Measurements from ENCODE around the gene ZNF683.

ZNF683 gene

DNA sequence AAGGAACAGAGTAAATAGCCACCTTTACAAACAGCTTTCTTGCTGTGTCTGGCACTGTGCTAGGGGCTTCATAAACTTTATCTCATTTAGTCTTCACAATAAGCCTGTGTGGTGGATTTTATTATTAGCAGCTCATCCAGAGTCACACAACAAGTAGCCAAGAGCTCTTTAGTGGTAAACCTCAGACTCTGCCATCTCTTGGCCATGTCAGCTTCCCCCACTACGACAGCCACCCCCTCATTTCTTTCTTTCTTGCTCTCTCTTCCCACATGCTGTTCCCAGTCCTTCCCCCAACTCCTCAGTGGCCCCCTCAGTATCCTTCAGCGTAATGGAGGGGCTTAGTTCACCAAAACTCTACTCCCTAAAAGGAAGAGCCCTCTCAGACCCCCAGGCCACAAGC lies 1.2 kb upstream of the ZNF683 start:
- H3K36me3 Mint-ChIP-seq (ENCODE audit: low read depth): no peaks in the 10 kb centered on the region
- no peak overlapping the region for H3K27ac Mint-ChIP-seq
- H3K9me3 Mint-ChIP-seq: no peaks in the 10 kb centered on the region
- peaks cover 25% of the 10 kb centered on the region for H3K27me3 Mint-ChIP-seq
- no peak overlapping the region for H3K4me3 Mint-ChIP-seq
- intact Hi-C loops (cut with micrococcal nuclease): no loop called here
- peaks cover 52% of the 10 kb centered on the region for H3K4me1 Mint-ChIP-seq (ENCODE audit: low read depth)

DNA sequence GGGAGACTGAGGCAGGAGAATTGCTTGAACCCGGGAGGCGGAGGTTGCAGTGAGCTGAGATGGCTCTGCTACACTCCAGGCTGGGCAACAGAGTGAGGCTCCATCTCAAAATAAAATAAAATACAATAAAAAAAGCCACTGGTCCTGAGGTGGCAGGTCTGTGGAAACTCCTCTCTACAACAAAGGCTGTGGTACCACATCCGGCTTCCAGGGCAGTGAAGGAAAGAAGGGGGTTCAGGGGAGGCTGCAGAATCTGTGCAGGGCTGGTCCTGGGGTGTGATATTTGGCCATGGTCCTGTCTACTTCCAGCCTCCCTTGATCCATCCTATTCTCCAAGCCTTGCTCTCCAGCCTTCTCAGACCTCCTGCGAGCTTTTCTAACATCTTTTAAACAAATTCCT lies 731 bp upstream of the ZNF683 start:
- Mint-ChIP-seq H3K27ac (no peak overlapping the region), H3K27me3 (peaks cover 25% of the 10 kb centered on the region), H3K4me1 (ENCODE audit: low read depth) (peaks cover 47% of the 10 kb centered on the region), H3K36me3 (ENCODE audit: low read depth) (no peaks in the 10 kb centered on the region), H3K9me3 (no peaks in the 10 kb centered on the region), H3K4me3 (no peak overlapping the region)
- intact Hi-C loops (cut with micrococcal nuclease): no loop called here

DNA sequence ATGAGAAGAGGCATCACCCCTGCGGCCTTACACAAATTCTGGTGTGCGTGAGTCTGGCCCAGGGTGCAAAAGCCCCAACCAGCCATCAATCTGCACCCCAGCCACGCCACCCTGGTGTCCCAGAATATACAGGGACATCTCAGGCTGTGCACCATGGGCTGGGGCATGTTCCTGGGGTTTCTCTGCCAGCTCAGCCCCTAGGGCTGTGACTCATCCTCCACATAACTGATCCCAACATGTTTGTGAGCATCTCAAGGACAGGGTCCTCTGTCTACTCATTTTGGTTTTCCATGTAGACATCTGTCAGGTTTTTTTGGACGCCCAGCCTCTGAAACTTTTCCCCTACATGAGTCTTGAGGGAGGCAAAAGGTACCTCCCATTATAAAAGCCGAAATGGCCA lies 511 bp downstream of the ZNF683 start:
- peaks cover 36% of the 10 kb centered on the region for H3K4me1 Mint-ChIP-seq (ENCODE audit: low read depth)
- H3K4me3 Mint-ChIP-seq: no peak overlapping the region
- no peak overlapping the region for H3K27ac Mint-ChIP-seq
- H3K9me3 Mint-ChIP-seq: no peaks in the 10 kb centered on the region
- intact Hi-C loops (cut with micrococcal nuclease): no loop called here
- H3K36me3 Mint-ChIP-seq (ENCODE audit: low read depth): no peaks in the 10 kb centered on the region
- H3K27me3 Mint-ChIP-seq: peaks cover 28% of the 10 kb centered on the region

DNA sequence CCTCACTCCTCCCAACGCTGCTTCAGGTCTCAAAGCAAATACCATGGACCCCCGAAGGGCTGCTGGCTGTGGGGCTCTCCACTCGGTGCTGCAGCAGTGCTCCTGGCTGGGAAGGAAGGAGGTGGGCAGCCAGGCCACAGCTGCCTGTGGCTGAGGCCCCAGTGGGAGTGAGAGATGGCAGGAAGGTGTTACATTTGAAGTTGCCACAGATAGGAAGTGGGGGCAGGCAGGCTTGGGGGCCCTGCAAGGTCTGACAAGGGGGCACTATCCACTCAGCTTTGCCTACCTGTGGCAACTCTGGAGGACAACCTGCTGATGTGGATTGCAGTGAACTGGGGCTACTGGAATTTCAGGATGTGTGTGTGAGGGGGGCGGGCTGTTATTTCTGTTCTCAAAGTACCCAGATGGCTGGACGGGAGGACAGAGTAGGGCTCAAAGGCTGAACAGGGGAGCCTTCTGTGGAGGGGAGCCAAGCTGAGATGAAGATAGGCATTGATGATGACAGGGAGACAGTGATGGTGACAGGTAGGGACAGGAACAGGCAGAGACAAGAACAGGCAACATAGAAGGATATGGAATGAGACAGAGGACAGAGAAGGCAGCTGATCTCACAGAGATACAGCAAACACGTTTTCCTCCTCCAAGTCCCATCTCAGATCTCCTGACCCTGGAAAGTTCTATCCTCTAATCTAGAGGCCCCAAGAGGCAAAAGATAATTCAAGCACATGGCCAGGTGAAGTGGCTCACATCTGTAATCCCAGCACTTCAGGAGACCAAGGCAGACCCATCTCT lies 1.8 kb downstream of the ZNF683 start:
- no peak overlapping the region for H3K27ac Mint-ChIP-seq
- peaks cover 30% of the 10 kb centered on the region for H3K4me1 Mint-ChIP-seq (ENCODE audit: low read depth)
- H3K36me3 Mint-ChIP-seq (ENCODE audit: low read depth): no peaks in the 10 kb centered on the region
- intact Hi-C loops (cut with micrococcal nuclease): no loop called here
- H3K9me3 Mint-ChIP-seq: no peaks in the 10 kb centered on the region
- H3K27me3 Mint-ChIP-seq: peaks cover 35% of the 10 kb centered on the region
- H3K4me3 Mint-ChIP-seq: no peak overlapping the region

DNA sequence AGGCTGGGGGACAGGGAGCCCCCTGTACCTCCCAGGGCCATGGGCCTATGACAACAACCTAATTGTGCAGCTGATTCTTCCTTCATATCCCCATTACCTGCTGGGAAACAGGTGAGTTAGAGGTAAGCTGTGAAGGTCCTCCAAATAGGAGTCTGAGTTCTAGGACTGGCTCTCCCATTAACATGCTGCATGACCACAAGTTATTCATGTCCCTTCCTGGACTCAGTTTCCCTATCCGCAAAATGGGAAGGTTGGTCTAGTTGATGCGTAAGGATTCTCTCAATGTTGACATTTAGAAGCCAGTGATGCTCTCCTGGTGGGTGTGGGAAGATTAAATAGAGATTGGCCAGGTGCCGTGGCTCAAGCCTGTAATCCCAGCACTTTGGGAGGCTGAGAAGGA lies 4.1 kb downstream of the ZNF683 start:
- no peak overlapping the region for H3K4me3 Mint-ChIP-seq
- peaks cover 14% of the 10 kb centered on the region for H3K4me1 Mint-ChIP-seq (ENCODE audit: low read depth)
- H3K9me3 Mint-ChIP-seq: no peaks in the 10 kb centered on the region
- H3K27ac Mint-ChIP-seq: no peak overlapping the region
- H3K36me3 Mint-ChIP-seq (ENCODE audit: low read depth): no peaks in the 10 kb centered on the region
- peaks cover 45% of the 10 kb centered on the region for H3K27me3 Mint-ChIP-seq
- intact Hi-C loops (cut with micrococcal nuclease): no loop called here

DNA sequence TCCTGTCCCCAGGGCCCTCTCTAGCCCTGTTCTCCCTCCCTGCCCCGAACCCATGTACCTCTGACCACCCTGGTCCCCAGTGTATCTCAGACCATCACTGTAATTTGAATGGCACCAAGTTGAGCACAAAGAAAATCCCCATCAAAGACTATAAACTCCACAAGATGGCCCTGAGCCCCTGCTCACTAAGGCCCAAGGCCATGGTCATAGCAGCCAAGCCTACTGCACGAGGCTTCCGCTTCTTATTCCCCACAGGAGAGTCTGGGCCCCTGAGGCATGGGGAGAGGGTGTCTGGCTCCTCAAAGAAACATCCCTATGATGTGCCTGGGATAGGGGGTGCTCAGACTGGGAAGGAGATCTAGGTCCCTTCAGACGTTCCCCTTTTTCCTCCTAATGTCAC lies 4.5 kb downstream of the ZNF683 start:
- Mint-ChIP-seq H3K36me3 (ENCODE audit: low read depth) (no peaks in the 10 kb centered on the region), H3K27ac (no peak overlapping the region), H3K9me3 (no peaks in the 10 kb centered on the region), H3K27me3 (peaks cover 47% of the 10 kb centered on the region), H3K4me3 (no peak overlapping the region), H3K4me1 (ENCODE audit: low read depth) (peaks cover 11% of the 10 kb centered on the region)
- intact Hi-C loops (cut with micrococcal nuclease): no loop called here

DNA sequence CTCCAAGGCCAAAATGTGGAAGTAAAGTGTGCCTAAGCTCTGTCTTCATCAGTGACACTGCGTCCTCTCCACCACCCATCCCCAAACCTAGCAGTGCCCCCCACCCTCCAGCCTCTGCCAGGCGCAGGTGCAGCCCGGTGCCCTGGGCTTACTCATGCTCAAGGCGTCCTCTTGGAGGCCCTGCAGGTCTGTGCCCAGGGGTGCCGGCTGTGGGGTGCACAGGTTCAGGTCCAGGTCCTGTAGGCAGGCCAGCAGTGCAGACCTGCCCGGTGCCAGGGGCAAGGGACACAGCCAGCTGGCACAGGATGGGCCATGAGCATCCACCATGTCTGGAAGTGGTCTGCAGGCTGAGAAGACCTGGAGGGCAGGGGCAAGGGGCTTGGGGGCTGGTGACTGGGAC lies 5.1 kb downstream of the ZNF683 start:
- Mint-ChIP-seq H3K4me3 (no peak overlapping the region), H3K4me1 (ENCODE audit: low read depth) (peaks cover 8% of the 10 kb centered on the region), H3K27ac (no peak overlapping the region), H3K27me3 (peaks cover 47% of the 10 kb centered on the region), H3K9me3 (no peaks in the 10 kb centered on the region), H3K36me3 (ENCODE audit: low read depth) (no peaks in the 10 kb centered on the region)
- intact Hi-C loops (cut with micrococcal nuclease): no loop called here

DNA sequence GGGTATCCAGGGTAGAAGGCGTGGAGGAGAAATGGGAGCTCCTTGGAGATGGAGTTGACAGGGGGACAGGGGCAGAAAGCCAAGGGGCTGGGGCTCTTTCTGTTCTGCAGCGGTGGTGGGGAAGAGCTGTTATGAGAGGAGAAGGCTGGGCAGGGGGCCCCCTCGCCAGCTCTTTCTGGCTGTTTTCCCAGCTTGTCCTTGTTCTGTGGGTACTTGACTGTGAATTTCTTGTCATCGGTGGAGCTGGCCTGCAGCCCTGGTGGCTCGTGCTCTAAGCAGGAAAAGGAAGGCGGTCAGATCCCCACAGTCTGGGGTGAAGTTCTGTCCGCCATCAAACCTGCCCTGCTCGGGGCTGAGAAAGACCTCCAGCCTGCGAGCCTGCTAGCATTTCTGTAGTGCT lies 7.6 kb downstream of the ZNF683 start:
- Mint-ChIP-seq H3K9me3 (no peaks in the 10 kb centered on the region), H3K4me3 (no peak overlapping the region), H3K27me3 (peaks cover 63% of the 10 kb centered on the region), H3K4me1 (ENCODE audit: low read depth) (peaks cover 15% of the 10 kb centered on the region), H3K27ac (no peak overlapping the region), H3K36me3 (ENCODE audit: low read depth) (no peaks in the 10 kb centered on the region)
- intact Hi-C loops (cut with micrococcal nuclease): no loop called here

DNA sequence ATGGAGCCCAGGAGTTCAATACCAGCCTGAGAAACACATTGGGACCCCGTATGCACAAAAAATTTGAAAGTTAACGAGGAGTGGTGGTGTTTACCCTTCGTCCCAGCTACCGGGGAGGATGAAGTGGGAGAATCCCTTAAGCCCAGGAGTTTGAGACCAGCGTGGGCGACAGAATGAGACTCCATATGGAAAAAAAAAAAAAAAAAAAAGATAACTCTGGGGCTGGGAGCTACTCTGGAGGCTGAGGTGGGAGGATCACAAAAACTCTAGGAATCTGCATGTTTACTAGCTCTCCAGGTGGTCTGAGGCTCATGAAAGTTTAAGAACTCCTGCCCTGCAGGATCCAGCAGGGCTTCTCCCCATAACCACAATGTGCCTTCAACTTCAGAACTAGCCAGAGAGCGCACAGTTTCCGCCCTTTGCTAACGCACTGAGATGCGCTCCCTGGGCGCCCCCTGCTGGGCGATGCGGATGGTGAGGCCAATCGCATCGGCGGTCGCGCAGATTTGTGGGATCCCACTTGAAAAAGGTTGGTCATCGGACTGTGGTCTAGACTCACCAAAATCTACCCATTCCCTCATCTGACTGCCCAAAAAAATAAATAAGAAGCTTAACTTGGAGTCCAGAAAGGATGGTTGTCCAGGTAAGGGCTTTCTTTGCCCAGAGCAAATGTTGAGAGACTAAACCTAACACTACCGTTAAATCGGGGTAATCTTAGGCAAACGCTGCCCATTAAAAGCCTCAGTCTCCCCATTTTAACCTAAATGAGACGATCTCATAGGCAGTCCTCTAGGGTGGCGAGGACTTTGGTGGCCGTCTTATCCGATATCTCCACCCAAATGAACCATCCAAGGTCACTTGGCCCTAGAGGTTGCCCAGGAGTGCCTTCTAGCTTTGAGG lies 8.8 kb downstream of the ZNF683 start:
- H3K27me3 Mint-ChIP-seq: peaks cover 71% of the 10 kb centered on the region
- H3K36me3 Mint-ChIP-seq (ENCODE audit: low read depth): no peaks in the 10 kb centered on the region
- H3K4me3 Mint-ChIP-seq: no peak overlapping the region
- no peak overlapping the region for H3K27ac Mint-ChIP-seq
- no peaks in the 10 kb centered on the region for H3K9me3 Mint-ChIP-seq
- H3K4me1 Mint-ChIP-seq (ENCODE audit: low read depth): peaks cover 20% of the 10 kb centered on the region
- intact Hi-C loops (cut with micrococcal nuclease): no loop called here

DNA sequence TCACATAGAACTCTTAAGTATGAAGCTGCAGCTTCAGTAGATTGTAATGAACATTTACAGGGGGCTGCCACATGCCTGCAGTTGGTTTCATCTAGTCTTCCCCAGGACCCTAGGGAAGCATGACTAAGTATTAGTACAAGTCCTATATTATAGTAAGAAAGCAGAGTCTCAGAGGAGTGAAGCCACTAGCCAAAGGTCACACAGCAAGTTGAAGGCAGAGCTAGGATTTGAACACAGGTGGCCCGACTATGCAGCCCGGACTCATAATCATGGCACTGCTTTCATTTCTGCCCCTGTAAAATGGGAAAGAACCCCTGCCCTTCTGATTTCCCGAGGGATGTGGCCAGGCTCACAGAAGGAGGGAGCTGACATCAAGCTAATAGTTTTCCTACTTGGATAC lies 10.2 kb downstream of the ZNF683 start:
- peaks cover 84% of the 10 kb centered on the region for H3K27me3 Mint-ChIP-seq
- H3K27ac Mint-ChIP-seq: no peak overlapping the region
- intact Hi-C loops (cut with micrococcal nuclease): no loop called here
- peaks cover 20% of the 10 kb centered on the region for H3K4me1 Mint-ChIP-seq (ENCODE audit: low read depth)
- no peak overlapping the region for H3K4me3 Mint-ChIP-seq
- no peaks in the 10 kb centered on the region for H3K36me3 Mint-ChIP-seq (ENCODE audit: low read depth)
- H3K9me3 Mint-ChIP-seq: no peaks in the 10 kb centered on the region

DNA sequence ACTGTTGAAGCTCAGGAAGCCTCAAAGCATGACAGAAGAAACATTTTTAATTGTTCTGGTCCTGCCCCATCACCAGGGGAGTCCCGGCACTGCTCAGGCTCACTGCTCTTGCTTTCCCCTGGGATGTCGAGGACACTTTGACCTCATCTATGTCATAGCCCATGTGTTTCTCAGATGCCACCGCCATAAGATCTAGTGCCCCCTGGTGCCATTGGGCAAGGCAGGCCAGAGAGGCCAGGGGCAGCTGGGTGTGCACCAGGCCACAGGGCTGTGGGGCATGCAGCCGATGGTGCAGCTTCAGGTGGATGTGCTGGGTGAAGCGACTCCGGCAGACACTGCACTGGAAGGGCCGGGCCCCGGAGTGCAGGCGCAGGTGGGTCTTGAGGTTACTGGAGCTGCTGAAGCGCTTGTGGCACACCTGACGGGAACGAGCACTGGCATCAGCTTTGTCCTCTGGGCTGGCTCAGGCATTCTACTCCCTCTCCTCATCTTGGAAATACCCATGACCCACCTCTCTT lies 10.9 kb downstream of the ZNF683 start:
- Mint-ChIP-seq H3K4me1 (ENCODE audit: low read depth) (peaks cover 20% of the 10 kb centered on the region), H3K36me3 (ENCODE audit: low read depth) (no peaks in the 10 kb centered on the region), H3K27me3 (peaks cover 84% of the 10 kb centered on the region), H3K27ac (no peak overlapping the region), H3K4me3 (no peak overlapping the region), H3K9me3 (no peaks in the 10 kb centered on the region)
- intact Hi-C loops (cut with micrococcal nuclease): no loop called here

DNA sequence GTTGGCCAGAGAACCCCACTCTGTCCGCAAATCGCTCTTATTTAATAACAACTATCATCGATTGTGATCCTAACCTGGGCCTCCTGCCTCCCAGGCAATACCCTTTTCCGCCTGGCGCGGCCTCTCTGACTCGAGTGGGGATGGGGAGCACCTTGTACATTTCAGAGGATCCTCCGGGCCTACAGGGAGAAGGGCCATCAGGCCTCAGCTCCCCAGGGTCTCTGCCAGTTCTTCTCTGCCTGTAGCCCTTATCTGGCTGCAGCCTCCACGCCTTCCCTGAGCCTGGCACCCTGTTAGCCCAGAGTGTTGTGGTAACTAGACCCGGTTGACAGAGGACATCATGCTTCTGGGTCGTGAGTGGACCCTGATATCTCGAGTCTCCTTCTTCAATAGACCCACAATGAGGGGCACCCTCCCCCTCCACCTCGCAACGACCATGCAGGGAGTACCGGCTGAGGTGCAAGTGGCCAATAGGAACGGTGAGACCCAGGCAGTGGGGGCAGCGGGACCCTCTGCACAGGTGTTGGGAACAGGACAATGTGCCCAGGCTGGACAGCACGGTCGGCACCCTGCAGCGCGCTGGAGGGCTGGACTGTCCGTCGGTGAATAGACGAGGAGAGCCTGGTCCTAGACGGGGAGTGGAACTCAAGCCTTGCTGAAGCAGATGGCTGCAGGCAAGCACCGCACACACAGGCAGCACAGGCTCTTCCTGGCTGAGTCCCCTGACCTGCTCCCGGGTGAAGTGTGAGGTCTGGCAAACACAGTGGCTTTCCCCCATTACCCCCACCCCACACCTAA lies 11.5 kb downstream of the ZNF683 start:
- no peak overlapping the region for H3K4me3 Mint-ChIP-seq
- peaks cover 79% of the 10 kb centered on the region for H3K27me3 Mint-ChIP-seq
- no peak overlapping the region for H3K27ac Mint-ChIP-seq
- intact Hi-C loops (cut with micrococcal nuclease): no loop called here
- H3K9me3 Mint-ChIP-seq: no peaks in the 10 kb centered on the region
- H3K4me1 Mint-ChIP-seq (ENCODE audit: low read depth): peaks cover 20% of the 10 kb centered on the region
- no peaks in the 10 kb centered on the region for H3K36me3 Mint-ChIP-seq (ENCODE audit: low read depth)

DNA sequence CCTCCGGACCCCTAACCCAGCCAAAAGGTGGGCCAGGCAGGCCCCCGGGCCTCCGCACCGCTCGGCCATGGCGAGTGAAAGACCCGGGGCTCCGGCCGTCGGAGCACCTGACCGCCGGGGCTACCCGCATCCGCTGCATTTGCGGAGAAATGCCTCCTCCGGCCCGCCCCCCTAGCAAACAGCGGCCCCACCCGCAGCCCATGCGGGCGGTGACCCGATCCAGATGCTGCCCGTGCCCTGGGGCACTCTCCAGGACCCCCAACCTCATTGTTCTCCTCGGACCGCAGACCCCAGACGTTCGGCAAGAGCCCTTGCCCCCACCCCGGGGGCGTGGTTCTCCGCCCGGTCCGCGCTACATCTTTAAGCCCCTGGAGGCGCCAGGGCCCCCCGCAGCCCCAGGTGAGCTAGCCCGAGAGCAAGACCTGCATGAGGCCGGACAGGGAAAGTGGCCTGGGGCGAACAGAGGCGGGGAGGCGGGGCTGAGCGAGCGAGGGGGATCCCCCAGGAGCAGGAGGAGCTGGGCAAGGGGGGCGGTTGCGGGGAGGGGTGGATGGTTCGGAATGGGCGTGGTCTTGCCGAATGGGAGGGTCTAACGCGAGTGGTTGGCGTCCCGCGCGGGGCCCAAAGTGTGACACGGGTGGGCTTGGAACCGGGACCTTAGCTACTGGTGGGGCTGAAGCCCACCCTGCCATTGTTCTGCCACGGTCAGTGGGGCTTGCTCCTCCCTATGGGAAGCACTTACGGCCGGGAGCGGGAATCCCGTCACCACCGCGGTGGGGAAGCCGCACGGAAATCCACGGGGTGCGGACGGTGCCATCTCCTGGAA lies 12.4 kb downstream of the ZNF683 start:
- Mint-ChIP-seq H3K27me3 (peaks cover 76% of the 10 kb centered on the region), H3K27ac (no peak overlapping the region), H3K4me1 (ENCODE audit: low read depth) (peaks cover 19% of the 10 kb centered on the region), H3K9me3 (no peaks in the 10 kb centered on the region), H3K36me3 (ENCODE audit: low read depth) (no peaks in the 10 kb centered on the region), H3K4me3 (peak overlapping the region; percentile 37)
- intact Hi-C loops (cut with micrococcal nuclease): no loop called here

Measured in dendritic cell treated with granulocyte-macrophage colony-stimulating factor and Interleukin-4, amounts not matched to agents 40 ng/mL and 50 ng/mL, for 4 days (primary cell).